IMR-90 (cell line): ENCODE results near the gene CDRT15. TPM values are rescaled to one million over a fixed set of nuclear protein-coding genes. Genes with fewer than 3 reads are reported as not detected.

Source experiments
- ATAC-seq: fragments of 200-7000 bp; cut with Tn5 transposase; 2 replicates; pipeline ENCODE4 v1.9.1; 2020; ENCODE audit warnings: low read depth, mild to moderate bottlenecking, moderate library complexity
- BruUV-seq: library from RNA; stranded (reverse); fragments of 400-500 nt; replicated peaks from 2 replicates; lab custom pipeline; 2021; lab: Mats Ljungman, UMichigan
- CTCF ChIA-PET: fragments of 300-600 bp; formaldehyde crosslinking; extraction: SDS; loops from one replicate; lab custom pipeline; 2021; ENCODE audit warnings: antibody characterized with exemption; lab: Yijun Ruan, JAX
- POLR2A ChIA-PET: fragments of 300-600 bp; sonication (Branson Sonifier 250); formaldehyde crosslinking; loops from one replicate; lab custom pipeline; 2022; ENCODE audit warnings: antibody characterized with exemption; ENCODE audit not compliant: unreplicated experiment; lab: Charles Lee
- DNase-seq: peaks from one replicate; pipeline ENCODE4 v3.0.0; 2013
- H2AFZ ChIP-seq: replicated peaks from 2 replicates; pipeline ENCODE3; 2013; ENCODE audit warnings: low read length, mild to moderate bottlenecking; ENCODE audit not compliant: poor library complexity
- H2AK5ac ChIP-seq: 2 replicates; pipeline ENCODE4 v1.6.1; 2013; ENCODE audit warnings: low read depth, low read length, inconsistent platforms
- H2AK9ac ChIP-seq: replicated peaks from 2 replicates; pipeline ENCODE3; 2013; ENCODE audit warnings: mild to moderate bottlenecking, low read depth, low read length, moderate library complexity; ENCODE audit not compliant: poor library complexity
- H2BK120ac ChIP-seq: 2 replicates; pipeline ENCODE4 v1.6.1; 2013; ENCODE audit warnings: low read depth, low read length, inconsistent platforms
- H2BK15ac ChIP-seq: 3 replicates; pipeline ENCODE4 v1.6.1; 2013; ENCODE audit warnings: low read depth, low read length, inconsistent platforms
- H2BK20ac ChIP-seq: 2 replicates; pipeline ENCODE4 v1.6.1; 2013; ENCODE audit warnings: low read depth, mild to moderate bottlenecking, inconsistent platforms, low read length, moderate library complexity
- H2BK5ac ChIP-seq: 2 replicates; pipeline ENCODE4 v1.6.1; 2013; ENCODE audit warnings: mild to moderate bottlenecking, low read depth, low read length, inconsistent platforms; ENCODE audit not compliant: poor library complexity, severe bottlenecking
- H3K14ac ChIP-seq: replicated peaks from 2 replicates; pipeline ENCODE4 v1.6.1; 2013; ENCODE audit warnings: low read depth, low read length, inconsistent platforms
- H3K18ac ChIP-seq: 2 replicates; pipeline ENCODE4 v1.6.1; 2013; ENCODE audit warnings: low read depth, low read length, control low read depth
- H3K23ac ChIP-seq: 2 replicates; pipeline ENCODE4 v1.6.1; 2013; ENCODE audit warnings: low read depth, low read length, inconsistent platforms
- H3K27ac ChIP-seq: 2 replicates; pipeline ENCODE4 v1.5.1; 2013; ENCODE audit warnings: mild to moderate bottlenecking, control low read depth, low read length; ENCODE audit not compliant: insufficient read depth
- H3K27me3 ChIP-seq: 2 replicates; pipeline ENCODE4 v1.6.1; 2013; ENCODE audit warnings: low read length; ENCODE audit not compliant: control insufficient read depth, insufficient read depth
- H3K36me3 ChIP-seq: 2 replicates; pipeline ENCODE4 v1.6.1; 2013; ENCODE audit warnings: low read length, mixed read lengths; ENCODE audit not compliant: control insufficient read depth, insufficient read depth
- H3K4ac ChIP-seq: 2 replicates; pipeline ENCODE4 v1.6.1; 2013; ENCODE audit warnings: low read depth, low read length, inconsistent platforms
- H3K4me1 ChIP-seq: 2 replicates; pipeline ENCODE4 v1.6.1; 2013; ENCODE audit warnings: low read length, mixed read lengths; ENCODE audit not compliant: control insufficient read depth, insufficient read depth
- H3K4me2 ChIP-seq: 2 replicates; pipeline ENCODE4 v1.6.1; 2013; ENCODE audit warnings: low read depth, mild to moderate bottlenecking, control low read depth, low read length, moderate library complexity
- H3K4me3 ChIP-seq: 2 replicates; pipeline ENCODE4 v1.5.1; 2013; ENCODE audit warnings: low read depth, mild to moderate bottlenecking, control low read depth, low read length, moderate library complexity; ENCODE audit not compliant: insufficient read depth
- H3K56ac ChIP-seq: 2 replicates; pipeline ENCODE4 v1.6.1; 2013; ENCODE audit warnings: low read length, inconsistent platforms; ENCODE audit not compliant: insufficient read depth; ENCODE audit errors: extremely low read depth
- H3K79me1 ChIP-seq, 2 experiments: 2 replicates each; pipeline ENCODE4 v1.6.1; 2013; ENCODE audit warnings: low read length in 2 of 2, inconsistent platforms in 1 of 2, low read depth in 1 of 2
- H3K9ac ChIP-seq: 2 replicates; pipeline ENCODE4 v1.6.1; 2013; ENCODE audit warnings: low read depth, low read length, control low read depth
- H3K9me1 ChIP-seq: 2 replicates; pipeline ENCODE4 v1.6.1; 2013; ENCODE audit warnings: low read length, inconsistent platforms; ENCODE audit not compliant: insufficient read depth
- H3K9me3 ChIP-seq: 2 replicates; pipeline ENCODE4 v1.6.1; 2013; ENCODE audit warnings: low read length; ENCODE audit not compliant: control insufficient read depth, insufficient read depth
- H4K20me1 ChIP-seq: 2 replicates; pipeline ENCODE4 v1.6.1; 2013; ENCODE audit warnings: low read length, inconsistent platforms; ENCODE audit not compliant: insufficient read depth
- H4K5ac ChIP-seq: 2 replicates; pipeline ENCODE4 v1.6.1; 2013; ENCODE audit warnings: mild to moderate bottlenecking, low read depth, low read length, control low read depth
- H4K8ac ChIP-seq, 2 experiments: 2 replicates each; pipeline ENCODE4 v1.6.1; 2013; ENCODE audit warnings: low read depth in 2 of 2, low read length in 2 of 2, control low read depth in 1 of 2, inconsistent platforms in 1 of 2
- H4K91ac ChIP-seq: 2 replicates; pipeline ENCODE4 v1.6.1; 2013; ENCODE audit warnings: low read depth, low read length, inconsistent platforms; ENCODE audit not compliant: insufficient read depth
- BHLHE40 ChIP-seq: fragments of 150-350 bp; IDR thresholded peaks from 2 replicates; pipeline ENCODE4 v1.6.1; 2016; ENCODE audit warnings: mild to moderate bottlenecking, low read depth, low read length
- CEBPB ChIP-seq: IDR thresholded peaks from 2 replicates; pipeline ENCODE4 v1.6.1; 2012; ENCODE audit warnings: low read depth, low read length, improper control_type of control experiment
- CHD1 ChIP-seq: IDR thresholded peaks from 2 replicates; pipeline ENCODE4 v1.6.1; 2012; ENCODE audit warnings: low read depth, low read length, improper control_type of control experiment
- FOS ChIP-seq: fragments of 150-350 bp; IDR thresholded peaks from 2 replicates; pipeline ENCODE4 v1.6.1; 2016; ENCODE audit warnings: low read depth, low read length
- MAFK ChIP-seq: IDR thresholded peaks from 2 replicates; pipeline ENCODE4 v1.6.1; 2012; ENCODE audit warnings: low read depth, low read length, improper control_type of control experiment
- MAZ ChIP-seq: IDR thresholded peaks from 2 replicates; pipeline ENCODE4 v1.6.1; 2012; ENCODE audit warnings: low read depth, mild to moderate bottlenecking, low read length, improper control_type of control experiment, moderate library complexity, borderline replicate concordance
- MXI1 ChIP-seq: IDR thresholded peaks from 2 replicates; pipeline ENCODE4 v1.6.1; 2012; ENCODE audit warnings: low read depth, mild to moderate bottlenecking, low read length, moderate library complexity, borderline replicate concordance
- NFE2L2 ChIP-seq: fragments of 150-350 bp; IDR thresholded peaks from 2 replicates; pipeline ENCODE4 v1.6.1; 2016; ENCODE audit warnings: low read depth, mild to moderate bottlenecking, low read length
- POLR2A ChIP-seq: IDR thresholded peaks from 2 replicates; pipeline ENCODE4 v1.6.1; 2012; ENCODE audit warnings: mild to moderate bottlenecking, low read depth, low read length
- RAD21 ChIP-seq: IDR thresholded peaks from 2 replicates; pipeline ENCODE4 v1.6.1; 2012; ENCODE audit warnings: low read length, improper control_type of control experiment
- RCOR1 ChIP-seq: IDR thresholded peaks from 2 replicates; pipeline ENCODE4 v1.6.1; 2012; ENCODE audit warnings: mild to moderate bottlenecking, low read length, improper control_type of control experiment; ENCODE audit not compliant: insufficient replicate concordance
- RFX5 ChIP-seq: IDR thresholded peaks from 2 replicates; pipeline ENCODE4 v1.8.0; 2012; ENCODE audit warnings: low read depth, mild to moderate bottlenecking, low read length, moderate library complexity
- SMC3 ChIP-seq: fragments of 150-350 bp; IDR thresholded peaks from 2 replicates; pipeline ENCODE4 v1.6.1; 2016; ENCODE audit warnings: low read depth, mild to moderate bottlenecking, antibody characterized with exemption, low read length, moderate library complexity
- WGBS, 2 experiments: methylation state at CpG; one replicate each; pipeline versions ENCODE4 v1.1.5 to v1.1.7; 2013; ENCODE audit warnings: missing lambda C conversion rate in 2 of 2; ENCODE audit not compliant: insufficient read length in 1 of 2; ENCODE audit errors: extremely low coverage in 2 of 2; 5-methylcytosine and 5-hydroxymethylcytosine counted together
- dilution Hi-C: fragments of 300-500 bp; cut with HindIII; formaldehyde crosslinking; loops from one replicate; pipeline ENCODE4 v1.14.3; 2018; ENCODE audit warnings: low sequenced_read_pairs; ENCODE audit not compliant: unreplicated experiment
- in situ Hi-C: fragments of 300-500 bp; cut with MboI; formaldehyde crosslinking; loops from 3 replicates; pipeline ENCODE4 v1.14.3; 2019; ENCODE audit warnings: low sequenced_read_pairs, inconsistent platforms, mixed read lengths
- intact Hi-C: fragments of 100-400 bp; cut with micrococcal nuclease; formaldehyde crosslinking; loops from 2 replicates; pipeline ENCODE4 v1.10.0; 2022
- polyA plus RNA-seq, 3 experiments: library from polyadenylated mRNA; depleted of rRNA; stranded (reverse); fragments of >200 nt; gene quantifications; 2 replicates each; pipeline ENCODE4 v1.2.3, GENCODE V29; 2012; ENCODE audit warnings: low replicate concordance in 1 of 3
- total RNA-seq: library from RNA; depleted of rRNA; stranded (reverse); fragments of >200 nt; gene quantifications from 2 replicates; pipeline ENCODE4 v1.2.3, GENCODE V29; 2012
- TF ChIP-seq, protein P1 (sequence below): fragments of 150-350 bp; IDR thresholded peaks from 2 replicates; pipeline ENCODE4 v1.6.1; 2016; ENCODE audit warnings: low read depth, mild to moderate bottlenecking, low read length, moderate library complexity, borderline replicate concordance
- TF ChIP-seq, protein P2 (sequence below): fragments of 150-350 bp; IDR thresholded peaks from 2 replicates; pipeline ENCODE4 v1.6.1; 2017; ENCODE audit warnings: mild to moderate bottlenecking, antibody characterized with exemption, low read length, low read depth
- TF ChIP-seq, protein P3 (sequence below): conservative IDR thresholded peaks from 2 replicates; pipeline ENCODE4 v1.5.1; 2012; ENCODE audit warnings: mild to moderate bottlenecking, low read depth, low read length, improper control_type of control experiment

Gene CDRT15
- total and polyA plus RNA-seq, 2 of the 4 experiments (the other 2 are of a cell fraction), result not detected

DNA sequence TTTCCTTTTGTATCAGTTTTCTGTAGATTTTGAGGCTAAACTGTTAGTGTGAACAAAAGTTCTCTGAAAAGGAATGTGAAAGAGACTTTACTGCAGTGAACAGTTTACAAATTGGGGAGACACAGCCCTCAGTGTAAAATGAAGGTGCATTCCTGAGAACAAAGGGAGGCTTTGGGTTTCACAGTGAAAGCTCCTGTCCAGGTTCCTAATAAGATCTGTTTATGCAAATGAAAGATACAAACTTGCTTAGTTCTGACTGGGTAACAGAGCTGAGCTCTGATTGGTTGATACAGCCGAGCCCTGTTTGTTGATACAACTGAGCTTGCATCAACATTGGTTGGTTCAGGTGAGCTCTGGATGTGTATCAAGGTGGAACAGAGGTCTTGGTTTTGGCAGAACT is 8.3 kb upstream of the CDRT15 start:
- H3K79me1 ChIP-seq, result no peaks in the 10 kb centered on the region
- no peak overlapping the region for H3K23ac ChIP-seq
- no peak overlapping the region for H2BK15ac ChIP-seq
- H3K4me3 ChIP-seq, result no peak overlapping the region
- no peak overlapping the region for H4K5ac ChIP-seq
- no peak overlapping the region for H2AFZ ChIP-seq
- peaks cover 2% of the 10 kb centered on the region; the same call in 1 of the 2 replicates for H3K27me3 ChIP-seq
- H3K9me3 ChIP-seq, result no peaks in the 10 kb centered on the region
- dilution Hi-C loops, result no loop called here
- H3K14ac ChIP-seq, result no peak overlapping the region
- no peak overlapping the region for H3K56ac ChIP-seq
- no peak overlapping the region for H2AK5ac ChIP-seq
- no peaks in the 10 kb centered on the region for H3K36me3 ChIP-seq
- ATAC-seq (no peak), DNase-seq (no peak)
- H2BK20ac ChIP-seq, result no peak overlapping the region
- intact Hi-C loops, result no loop called here
- no peak overlapping the region for H3K18ac ChIP-seq
- no peak overlapping the region for H3K27ac ChIP-seq
- POLR2A ChIA-PET, result no interaction called here
- H2BK5ac ChIP-seq, result no peak overlapping the region
- H3K9ac ChIP-seq, result no peak overlapping the region
- H3K4ac ChIP-seq, result no peak overlapping the region
- H4K91ac ChIP-seq, result no peak overlapping the region
- TF ChIP-seq MAZ, result no peak
- TF ChIP-seq CHD1, result no peak
- no peak for TF ChIP-seq RCOR1
- no peak for TF ChIP-seq RFX5
- TF ChIP-seq, protein P1, sequence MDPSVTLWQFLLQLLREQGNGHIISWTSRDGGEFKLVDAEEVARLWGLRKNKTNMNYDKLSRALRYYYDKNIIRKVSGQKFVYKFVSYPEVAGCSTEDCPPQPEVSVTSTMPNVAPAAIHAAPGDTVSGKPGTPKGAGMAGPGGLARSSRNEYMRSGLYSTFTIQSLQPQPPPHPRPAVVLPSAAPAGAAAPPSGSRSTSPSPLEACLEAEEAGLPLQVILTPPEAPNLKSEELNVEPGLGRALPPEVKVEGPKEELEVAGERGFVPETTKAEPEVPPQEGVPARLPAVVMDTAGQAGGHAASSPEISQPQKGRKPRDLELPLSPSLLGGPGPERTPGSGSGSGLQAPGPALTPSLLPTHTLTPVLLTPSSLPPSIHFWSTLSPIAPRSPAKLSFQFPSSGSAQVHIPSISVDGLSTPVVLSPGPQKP, result no peak
- no peak for TF ChIP-seq SMC3
- TF ChIP-seq POLR2A, result no peak
- TF ChIP-seq NFE2L2, result no peak
- no peak for TF ChIP-seq CEBPB
- TF ChIP-seq, protein P2, sequence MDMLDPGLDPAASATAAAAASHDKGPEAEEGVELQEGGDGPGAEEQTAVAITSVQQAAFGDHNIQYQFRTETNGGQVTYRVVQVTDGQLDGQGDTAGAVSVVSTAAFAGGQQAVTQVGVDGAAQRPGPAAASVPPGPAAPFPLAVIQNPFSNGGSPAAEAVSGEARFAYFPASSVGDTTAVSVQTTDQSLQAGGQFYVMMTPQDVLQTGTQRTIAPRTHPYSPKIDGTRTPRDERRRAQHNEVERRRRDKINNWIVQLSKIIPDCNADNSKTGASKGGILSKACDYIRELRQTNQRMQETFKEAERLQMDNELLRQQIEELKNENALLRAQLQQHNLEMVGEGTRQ, result no peak
- TF ChIP-seq, protein P3, sequence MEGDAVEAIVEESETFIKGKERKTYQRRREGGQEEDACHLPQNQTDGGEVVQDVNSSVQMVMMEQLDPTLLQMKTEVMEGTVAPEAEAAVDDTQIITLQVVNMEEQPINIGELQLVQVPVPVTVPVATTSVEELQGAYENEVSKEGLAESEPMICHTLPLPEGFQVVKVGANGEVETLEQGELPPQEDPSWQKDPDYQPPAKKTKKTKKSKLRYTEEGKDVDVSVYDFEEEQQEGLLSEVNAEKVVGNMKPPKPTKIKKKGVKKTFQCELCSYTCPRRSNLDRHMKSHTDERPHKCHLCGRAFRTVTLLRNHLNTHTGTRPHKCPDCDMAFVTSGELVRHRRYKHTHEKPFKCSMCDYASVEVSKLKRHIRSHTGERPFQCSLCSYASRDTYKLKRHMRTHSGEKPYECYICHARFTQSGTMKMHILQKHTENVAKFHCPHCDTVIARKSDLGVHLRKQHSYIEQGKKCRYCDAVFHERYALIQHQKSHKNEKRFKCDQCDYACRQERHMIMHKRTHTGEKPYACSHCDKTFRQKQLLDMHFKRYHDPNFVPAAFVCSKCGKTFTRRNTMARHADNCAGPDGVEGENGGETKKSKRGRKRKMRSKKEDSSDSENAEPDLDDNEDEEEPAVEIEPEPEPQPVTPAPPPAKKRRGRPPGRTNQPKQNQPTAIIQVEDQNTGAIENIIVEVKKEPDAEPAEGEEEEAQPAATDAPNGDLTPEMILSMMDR, result no peak
- TF ChIP-seq MAFK, result no peak
- no peak for TF ChIP-seq RAD21
- no peak for TF ChIP-seq BHLHE40
- no peak for TF ChIP-seq FOS
- no peak for TF ChIP-seq MXI1
- no peaks in the 10 kb centered on the region for H3K4me1 ChIP-seq
- H4K8ac ChIP-seq, result no peak overlapping the region
- H4K20me1 ChIP-seq, result no peaks in the 10 kb centered on the region
- no peak overlapping the region for H2BK120ac ChIP-seq
- H2AK9ac ChIP-seq, result no peak overlapping the region
- in situ Hi-C loops, result no loop called here
- no peaks in the 10 kb centered on the region for H3K9me1 ChIP-seq
- H3K4me2 ChIP-seq, result no peak overlapping the region
- no TSS peak for BruUV-seq
- CTCF ChIA-PET, result no interaction called here
- WGBS, 2 experiments, result no CpG with 5 or more reads among the region's 1 CpG
